GM18499 (cell line): Measurements from ENCODE around the gene FAM163B.

Experiments
- ATAC-seq: cut with Tn5 transposase; IDR thresholded peaks from one replicate; pipeline ENCODE4 v1.9.1; 2021; ENCODE audit warnings: moderate number of reproducible peaks; ENCODE audit not compliant: insufficient read depth, unreplicated experiment

The FAM163B gene

GRCh38 chr9:133535306-133535877 is 73.8 kb downstream of the FAM163B start:
- ATAC-seq = no peak

GRCh38 chr9:133534346-133535291 is 74.6 kb downstream of the FAM163B start, which contains the start of gene ADAMTSL2:
ADAMTSL2 (plus strand) TSS chr9:133534704; CDS start chr9:133536713, 2,009 bp downstream.
- no peak for ATAC-seq

GRCh38 chr9:133533857-133534256 is 75.3 kb downstream of the FAM163B start:
- ATAC-seq = no peak

GRCh38 chr9:133532937-133533668 is 76.1 kb downstream of the FAM163B start:
- no peak for ATAC-seq

- no peak for ATAC-seq
These were observed 77.9 kb downstream of the FAM163B start for GRCh38 chr9:133531293-133531692.

- ATAC-seq = no peak
These were observed 79.3 kb downstream of the FAM163B start for GRCh38 chr9:133529874-133530273.

- no peak for ATAC-seq
These were observed 79.7 kb downstream of the FAM163B start for GRCh38 chr9:133529457-133529856.

- ATAC-seq = no peak
These were observed 80.3 kb downstream of the FAM163B start for GRCh38 chr9:133528876-133529241.

GRCh38 chr9:133528001-133528875 is 81.0 kb downstream of the FAM163B start:
- ATAC-seq = no peak

GRCh38 chr9:133527444-133527920 is 81.7 kb downstream of the FAM163B start:
- ATAC-seq = no peak
